ENCODE data around the gene ATMIN. TPM values are rescaled to one million over a fixed set of nuclear protein-coding genes. Genes with fewer than 3 reads are reported as not detected.

The ATMIN gene
- total RNA-seq, result 25.8 and 27.1 TPM in 2 replicates

GRCh38 chr16:81035398-81035974 lies at the start of gene ATMIN:
Gene ATMIN, plus strand, starts transcription at chr16:81035842. Its CDS starts 29 bp downstream, at chr16:81035871.
- no peaks in the 10 kb centered on the region for H3K27me3 Mint-ChIP-seq (ENCODE audit: low read depth)
- DNase-seq (ENCODE audit: low spot score), result peak; percentile 80
- H3K27ac Mint-ChIP-seq, result peak within 1 kb of the TSS; percentile 43
- peak within 1 kb of the TSS; percentile 82 for H3K4me3 Mint-ChIP-seq (ENCODE audit: low read depth)
- intact Hi-C loops (cut with micrococcal nuclease), result loop anchor here (1.0 to 5.0 kb wide), 5 partner anchors 28 to 702 kb away; partner anchors contain the start of genes CENPN, GAN and GCSH
- peaks cover 52% of the 10 kb centered on the region for H3K36me3 Mint-ChIP-seq (ENCODE audit: low read depth)
- peaks cover 18% of the 10 kb centered on the region for H3K4me1 Mint-ChIP-seq (ENCODE audit: low read depth)
- H3K9me3 Mint-ChIP-seq, result no peaks in the 10 kb centered on the region

GRCh38 chr16:80986557-80986956 lies 49.1 kb upstream of the ATMIN start:
- Mint-ChIP-seq H3K27me3 (ENCODE audit: low read depth) (no peaks in the 10 kb centered on the region), H3K36me3 (ENCODE audit: low read depth) (peaks cover 53% of the 10 kb centered on the region), H3K27ac (no peak overlapping the region), H3K4me3 (ENCODE audit: low read depth) (no peak overlapping the region), H3K4me1 (ENCODE audit: low read depth) (peaks cover 31% of the 10 kb centered on the region), H3K9me3 (no peaks in the 10 kb centered on the region)
- DNase-seq (ENCODE audit: low spot score), result no peak
- intact Hi-C loops (cut with micrococcal nuclease), result no loop called here

DNA sequence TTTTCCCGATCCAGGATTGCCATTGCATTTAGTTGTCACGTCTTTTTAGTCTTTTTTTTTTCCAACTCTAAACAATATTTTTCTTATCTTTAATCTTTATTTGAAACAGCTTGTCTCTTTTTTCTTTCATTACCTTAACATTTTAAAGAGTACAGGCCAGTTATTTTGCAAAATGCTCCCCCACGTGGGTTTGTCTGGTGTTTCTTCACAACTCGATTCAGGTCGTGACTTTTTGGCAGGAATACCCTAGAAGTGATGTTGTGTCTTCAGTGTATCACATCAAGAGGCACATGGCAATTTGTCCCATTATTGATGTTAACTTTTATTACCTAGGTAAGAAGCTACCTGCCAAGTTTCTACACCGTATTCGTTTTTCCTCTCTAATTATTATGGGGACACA lies 46.9 kb upstream of the ATMIN start:
- no peak for DNase-seq (ENCODE audit: low spot score)
- Mint-ChIP-seq H3K27me3 (ENCODE audit: low read depth) (no peaks in the 10 kb centered on the region), H3K9me3 (no peaks in the 10 kb centered on the region), H3K4me3 (ENCODE audit: low read depth) (no peak overlapping the region), H3K27ac (no peak overlapping the region), H3K36me3 (ENCODE audit: low read depth) (peaks cover 66% of the 10 kb centered on the region), H3K4me1 (ENCODE audit: low read depth) (peaks cover 44% of the 10 kb centered on the region)
- intact Hi-C loops (cut with micrococcal nuclease), result no loop called here

DNA sequence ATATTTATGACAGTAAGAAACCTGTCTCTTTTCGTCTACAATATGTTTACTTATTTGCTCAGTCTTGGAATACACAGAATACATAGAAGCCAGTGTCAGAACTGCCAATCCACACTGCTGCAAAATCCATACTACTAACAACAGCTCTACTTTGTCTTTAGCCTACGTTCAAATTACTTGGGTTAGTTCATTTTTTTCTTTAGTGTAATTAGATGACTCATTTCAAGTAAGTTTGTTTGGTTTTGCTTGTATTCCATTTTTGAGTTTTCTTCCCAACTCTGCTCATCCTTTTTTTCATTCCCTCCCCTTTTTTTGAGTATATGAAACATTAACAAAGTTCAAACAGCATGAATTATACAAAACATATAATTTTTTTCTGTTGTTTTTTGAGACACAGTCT lies 45.8 kb upstream of the ATMIN start:
- peaks cover 52% of the 10 kb centered on the region for H3K4me1 Mint-ChIP-seq (ENCODE audit: low read depth)
- intact Hi-C loops (cut with micrococcal nuclease), result loop anchor here (10.0 kb wide), 2 partner anchors 645 to 1665 kb away; no protein-coding TSS in a partner anchor

GRCh38 chr16:80990577-80990976 lies 45.1 kb upstream of the ATMIN start:
- peaks cover 71% of the 10 kb centered on the region for H3K36me3 Mint-ChIP-seq (ENCODE audit: low read depth)
- DNase-seq (ENCODE audit: low spot score), result no peak
- no peak overlapping the region for H3K27ac Mint-ChIP-seq
- no peaks in the 10 kb centered on the region for H3K9me3 Mint-ChIP-seq
- H3K27me3 Mint-ChIP-seq (ENCODE audit: low read depth), result no peaks in the 10 kb centered on the region
- intact Hi-C loops (cut with micrococcal nuclease), result loop anchor here (10.0 kb wide), 2 partner anchors 644 to 1664 kb away; no protein-coding TSS in a partner anchor
- H3K4me3 Mint-ChIP-seq (ENCODE audit: low read depth), result no peak overlapping the region
- H3K4me1 Mint-ChIP-seq (ENCODE audit: low read depth), result peaks cover 54% of the 10 kb centered on the region

More for the DNA sequence above, 45.8 kb upstream of the ATMIN start:
- Mint-ChIP-seq H3K27ac (peak overlapping the region; percentile 26), H3K27me3 (ENCODE audit: low read depth) (no peaks in the 10 kb centered on the region), H3K36me3 (ENCODE audit: low read depth) (peaks cover 69% of the 10 kb centered on the region), H3K4me3 (ENCODE audit: low read depth) (no peak overlapping the region), H3K9me3 (no peaks in the 10 kb centered on the region)
- DNase-seq (ENCODE audit: low spot score), result no peak

DNA sequence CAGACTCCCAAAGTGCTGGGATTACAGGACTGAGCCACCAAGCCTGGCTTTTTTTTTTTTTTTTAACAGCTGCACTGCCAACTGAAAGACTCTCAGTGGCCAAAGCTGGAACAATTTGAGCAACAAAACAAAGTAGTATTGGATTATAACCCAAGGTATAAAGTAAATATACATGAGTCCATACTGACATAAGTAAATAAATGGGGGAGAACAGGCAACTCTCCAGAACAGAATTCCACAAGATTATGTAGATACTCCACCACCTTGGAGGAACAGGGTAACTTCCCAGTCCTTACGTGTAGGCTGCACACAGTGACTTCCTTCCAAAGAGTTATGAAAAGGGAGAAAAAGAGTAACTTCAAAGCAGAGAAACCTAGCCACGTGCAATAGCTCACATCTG lies 44.7 kb upstream of the ATMIN start:
- peaks cover 56% of the 10 kb centered on the region for H3K4me1 Mint-ChIP-seq (ENCODE audit: low read depth)
- H3K4me3 Mint-ChIP-seq (ENCODE audit: low read depth), result no peak overlapping the region
- peaks cover 70% of the 10 kb centered on the region for H3K36me3 Mint-ChIP-seq (ENCODE audit: low read depth)
- no peaks in the 10 kb centered on the region for H3K9me3 Mint-ChIP-seq
- H3K27me3 Mint-ChIP-seq (ENCODE audit: low read depth), result no peaks in the 10 kb centered on the region
- DNase-seq (ENCODE audit: low spot score), result no peak
- intact Hi-C loops (cut with micrococcal nuclease), result loop anchor here (10.0 kb wide), 2 partner anchors 644 to 1664 kb away; no protein-coding TSS in a partner anchor
- H3K27ac Mint-ChIP-seq, result no peak overlapping the region

- Mint-ChIP-seq H3K4me1 (ENCODE audit: low read depth) (peaks cover 57% of the 10 kb centered on the region), H3K4me3 (ENCODE audit: low read depth) (no peak overlapping the region), H3K36me3 (ENCODE audit: low read depth) (peaks cover 67% of the 10 kb centered on the region), H3K27ac (no peak overlapping the region), H3K27me3 (ENCODE audit: low read depth) (no peaks in the 10 kb centered on the region), H3K9me3 (no peaks in the 10 kb centered on the region)
- DNase-seq (ENCODE audit: low spot score), result no peak
- intact Hi-C loops (cut with micrococcal nuclease), result loop anchor here (10.0 kb wide), 2 partner anchors 643 to 1663 kb away; no protein-coding TSS in a partner anchor
Measured at GRCh38 chr16:80991792-80992430, 43.7 kb upstream of the ATMIN start.

DNA sequence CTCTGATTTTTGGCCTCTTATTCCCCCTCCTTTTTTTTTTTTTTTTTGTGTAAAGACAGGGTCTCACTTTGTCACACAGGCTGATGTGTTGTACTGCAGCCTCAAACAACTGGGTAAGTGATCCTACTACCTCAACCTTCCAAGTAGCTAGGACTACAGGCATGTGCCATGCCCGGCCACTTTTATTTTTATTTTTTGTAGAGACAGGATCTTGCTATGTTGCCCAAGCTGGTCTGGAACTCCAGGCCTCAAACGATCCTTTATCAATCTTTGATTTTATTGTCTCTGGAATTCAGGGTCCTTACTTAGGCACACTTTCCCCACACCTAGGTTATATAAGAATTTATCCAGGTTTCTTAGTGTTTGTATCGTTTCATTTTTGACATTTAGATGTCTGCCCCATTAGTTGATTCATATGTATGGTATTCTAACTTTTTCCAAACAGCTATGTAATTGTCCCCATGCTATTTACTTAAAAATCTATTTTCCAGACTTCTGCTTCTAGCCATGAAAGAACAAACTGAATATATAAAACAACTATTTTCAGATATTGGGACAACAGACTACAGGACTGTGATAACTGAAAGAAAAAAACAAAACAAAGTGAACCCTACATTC lies 42.9 kb upstream of the ATMIN start:
- peaks cover 66% of the 10 kb centered on the region for H3K36me3 Mint-ChIP-seq (ENCODE audit: low read depth)
- H3K27ac Mint-ChIP-seq, result peak overlapping the region; percentile 39
- no peaks in the 10 kb centered on the region for H3K9me3 Mint-ChIP-seq
- DNase-seq (ENCODE audit: low spot score), result no peak
- H3K27me3 Mint-ChIP-seq (ENCODE audit: low read depth), result no peaks in the 10 kb centered on the region
- H3K4me3 Mint-ChIP-seq (ENCODE audit: low read depth), result no peak overlapping the region
- intact Hi-C loops (cut with micrococcal nuclease), result loop anchor here (10.0 kb wide), 2 partner anchors 642 to 1662 kb away; no protein-coding TSS in a partner anchor
- H3K4me1 Mint-ChIP-seq (ENCODE audit: low read depth), result peaks cover 57% of the 10 kb centered on the region

GRCh38 chr16:80993307-80993706 lies 42.3 kb upstream of the ATMIN start:
- no peaks in the 10 kb centered on the region for H3K9me3 Mint-ChIP-seq
- peaks cover 57% of the 10 kb centered on the region for H3K4me1 Mint-ChIP-seq (ENCODE audit: low read depth)
- H3K4me3 Mint-ChIP-seq (ENCODE audit: low read depth), result no peak overlapping the region
- no peaks in the 10 kb centered on the region for H3K27me3 Mint-ChIP-seq (ENCODE audit: low read depth)
- H3K27ac Mint-ChIP-seq, result peak overlapping the region; percentile 39
- no peak for DNase-seq (ENCODE audit: low spot score)
- H3K36me3 Mint-ChIP-seq (ENCODE audit: low read depth), result peaks cover 71% of the 10 kb centered on the region
- intact Hi-C loops (cut with micrococcal nuclease), result loop anchor here (10.0 kb wide), 2 partner anchors 641 to 1661 kb away; no protein-coding TSS in a partner anchor

DNA sequence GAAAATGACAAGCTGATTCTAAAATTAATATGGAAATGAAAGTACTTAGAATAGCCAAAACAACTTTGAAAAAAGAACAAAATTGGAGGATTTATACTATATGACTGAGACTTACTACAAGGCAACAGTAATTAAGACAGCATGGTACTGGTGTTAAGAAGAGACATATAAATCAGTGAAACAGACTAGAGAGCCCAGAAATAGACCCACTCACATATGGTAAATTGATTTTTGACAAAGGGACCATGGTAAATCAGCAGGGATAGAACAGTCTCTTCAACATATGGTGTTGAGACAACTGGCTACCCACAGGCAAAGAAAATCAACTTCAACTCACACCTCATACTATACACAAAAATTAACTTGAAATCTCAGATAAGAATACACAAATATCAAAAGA lies 41.8 kb upstream of the ATMIN start:
- intact Hi-C loops (cut with micrococcal nuclease), result loop anchor here (10.0 kb wide), 2 partner anchors 641 to 1661 kb away; no protein-coding TSS in a partner anchor
- H3K4me1 Mint-ChIP-seq (ENCODE audit: low read depth), result peaks cover 63% of the 10 kb centered on the region
- peak overlapping the region; percentile 36 for H3K27ac Mint-ChIP-seq
- peaks cover 72% of the 10 kb centered on the region for H3K36me3 Mint-ChIP-seq (ENCODE audit: low read depth)
- H3K27me3 Mint-ChIP-seq (ENCODE audit: low read depth), result no peaks in the 10 kb centered on the region
- H3K9me3 Mint-ChIP-seq, result no peaks in the 10 kb centered on the region
- no peak for DNase-seq (ENCODE audit: low spot score)
- no peak overlapping the region for H3K4me3 Mint-ChIP-seq (ENCODE audit: low read depth)

- Mint-ChIP-seq H3K27ac (no peak overlapping the region), H3K4me3 (ENCODE audit: low read depth) (no peak overlapping the region), H3K27me3 (ENCODE audit: low read depth) (no peaks in the 10 kb centered on the region), H3K36me3 (ENCODE audit: low read depth) (peaks cover 72% of the 10 kb centered on the region), H3K4me1 (ENCODE audit: low read depth) (peaks cover 69% of the 10 kb centered on the region), H3K9me3 (no peaks in the 10 kb centered on the region)
- DNase-seq (ENCODE audit: low spot score), result no peak
- intact Hi-C loops (cut with micrococcal nuclease), result loop anchor here (10.0 kb wide), 2 partner anchors 640 to 1660 kb away; no protein-coding TSS in a partner anchor
Measured at GRCh38 chr16:80994451-80994850, 41.2 kb upstream of the ATMIN start.

- Mint-ChIP-seq H3K9me3 (peaks cover 7% of the 10 kb centered on the region), H3K27me3 (ENCODE audit: low read depth) (no peaks in the 10 kb centered on the region), H3K27ac (peak overlapping the region; percentile 93), H3K36me3 (ENCODE audit: low read depth) (peaks cover 73% of the 10 kb centered on the region), H3K4me3 (ENCODE audit: low read depth) (peak overlapping the region; percentile 81), H3K4me1 (ENCODE audit: low read depth) (peaks cover 76% of the 10 kb centered on the region)
- DNase-seq (ENCODE audit: low spot score), result no peak
- intact Hi-C loops (cut with micrococcal nuclease), result loop anchor here (1.0 to 10.0 kb wide), 3 partner anchors 11 to 1658 kb away; partner anchors contain the start of gene CENPN
Measured at GRCh38 chr16:80996688-80997138, 38.9 kb upstream of the ATMIN start.

Data from activated T-helper 2 cell treated with anti-CD3 and anti-CD28 coated beads, Interferon-gamma antibody, Interleukin-2, Interleukin-4, amounts not matched to agents 10 μg/mL and 5 μg/mL and 100 μg/mL, durations not matched to agents 14 hours and 24 hours and 36 hours (primary cell).